HG03460 (cell line): ENCODE measurements around the gene PHF2.

Source experiments
- ATAC-seq: cut with Tn5 transposase; IDR thresholded peaks from one replicate; pipeline ENCODE4 v1.9.1; 2021; ENCODE audit not compliant: unreplicated experiment

PHF2 gene

DNA sequence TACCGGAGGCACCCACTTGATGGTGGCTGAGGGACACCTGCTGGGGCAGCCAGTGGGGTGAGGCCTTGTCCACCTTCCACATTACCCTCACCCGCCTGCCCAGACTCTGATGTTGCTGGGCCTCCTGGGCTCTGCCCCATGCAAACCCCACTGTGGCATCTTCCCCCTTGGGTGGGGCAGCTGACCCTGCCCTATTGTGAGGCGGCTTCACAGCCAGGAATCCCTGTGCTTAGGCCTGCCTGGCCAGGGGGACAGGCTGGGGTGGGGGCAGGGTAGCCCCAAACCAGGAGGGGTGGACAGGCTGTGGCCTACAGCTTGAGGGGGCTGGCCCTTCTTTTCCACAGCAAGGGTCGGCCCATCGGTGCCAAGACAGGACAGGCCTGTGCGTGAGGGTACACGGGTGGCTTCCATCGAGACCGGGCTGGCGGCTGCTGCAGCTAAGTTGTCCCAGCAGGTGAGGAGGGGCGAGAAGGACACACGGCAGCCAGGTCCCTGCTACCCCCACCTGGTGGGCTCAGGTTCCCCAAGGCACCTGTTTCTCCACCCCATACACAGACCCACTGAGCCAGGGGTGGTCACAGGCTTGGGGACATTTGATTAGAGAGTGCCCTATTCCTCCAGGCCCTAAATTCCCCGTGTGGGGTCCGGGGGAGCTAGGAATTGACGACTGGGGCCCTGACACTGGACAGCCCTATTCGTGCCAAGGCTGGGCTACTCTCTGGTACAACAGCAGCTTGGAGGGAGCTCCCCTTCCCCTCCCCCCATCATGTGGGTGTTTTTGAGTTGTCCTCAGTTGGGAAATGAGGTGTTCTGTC lies 99.2 kb downstream of the PHF2 start:
- ATAC-seq = no peak

GRCh38 chr9:93676310-93677047 lies 100.1 kb downstream of the PHF2 start:
- no peak for ATAC-seq

- no peak for ATAC-seq
Observed at GRCh38 chr9:93677048-93677571, 100.7 kb downstream of the PHF2 start.

- no peak for ATAC-seq
Observed at GRCh38 chr9:93677641-93678136, 101.3 kb downstream of the PHF2 start.

DNA sequence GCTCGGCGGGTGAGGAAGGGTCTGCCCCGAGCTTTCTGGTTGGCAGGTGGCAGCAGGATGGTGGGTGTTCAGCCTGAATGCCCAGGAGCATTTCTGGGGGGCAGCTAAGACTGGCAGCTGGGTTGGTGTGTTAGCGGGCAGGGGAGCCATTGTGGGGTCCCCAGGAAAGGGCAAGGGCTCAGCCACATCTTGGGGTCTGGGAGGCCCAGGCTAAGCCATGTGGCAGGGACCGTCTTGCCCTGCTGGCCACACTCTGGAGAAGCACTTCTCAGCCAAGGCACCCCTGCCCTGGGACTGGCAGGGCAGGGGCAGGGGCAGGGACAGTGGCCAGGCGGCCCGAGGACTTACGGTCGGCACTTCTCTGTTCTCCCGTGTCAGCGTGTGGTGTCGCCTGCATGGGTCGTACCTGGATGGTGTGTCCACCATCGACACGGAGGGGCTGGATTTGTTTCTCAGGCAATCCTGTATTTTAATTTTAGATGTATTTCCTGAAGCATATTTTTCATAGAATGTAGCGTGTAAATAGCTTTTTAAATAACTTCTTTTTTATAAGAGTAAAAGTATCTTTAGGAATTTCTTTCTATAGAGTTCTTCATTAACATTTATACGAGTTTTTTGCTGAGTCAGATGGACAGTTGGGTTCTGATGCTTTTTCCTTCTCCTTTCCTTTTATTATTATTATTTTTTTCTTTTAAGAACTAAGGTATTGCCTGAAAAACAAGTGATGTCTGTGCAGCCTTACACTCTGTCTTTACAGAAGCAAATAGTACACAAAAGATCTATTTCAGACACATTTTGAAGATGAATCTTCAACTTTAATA lies 102.0 kb downstream of the PHF2 start:
- ATAC-seq = no peak

- ATAC-seq = no peak
Observed at GRCh38 chr9:93679536-93680442, 103.4 kb downstream of the PHF2 start.

GRCh38 chr9:93680443-93681268 lies 104.3 kb downstream of the PHF2 start:
- ATAC-seq = no peak

DNA sequence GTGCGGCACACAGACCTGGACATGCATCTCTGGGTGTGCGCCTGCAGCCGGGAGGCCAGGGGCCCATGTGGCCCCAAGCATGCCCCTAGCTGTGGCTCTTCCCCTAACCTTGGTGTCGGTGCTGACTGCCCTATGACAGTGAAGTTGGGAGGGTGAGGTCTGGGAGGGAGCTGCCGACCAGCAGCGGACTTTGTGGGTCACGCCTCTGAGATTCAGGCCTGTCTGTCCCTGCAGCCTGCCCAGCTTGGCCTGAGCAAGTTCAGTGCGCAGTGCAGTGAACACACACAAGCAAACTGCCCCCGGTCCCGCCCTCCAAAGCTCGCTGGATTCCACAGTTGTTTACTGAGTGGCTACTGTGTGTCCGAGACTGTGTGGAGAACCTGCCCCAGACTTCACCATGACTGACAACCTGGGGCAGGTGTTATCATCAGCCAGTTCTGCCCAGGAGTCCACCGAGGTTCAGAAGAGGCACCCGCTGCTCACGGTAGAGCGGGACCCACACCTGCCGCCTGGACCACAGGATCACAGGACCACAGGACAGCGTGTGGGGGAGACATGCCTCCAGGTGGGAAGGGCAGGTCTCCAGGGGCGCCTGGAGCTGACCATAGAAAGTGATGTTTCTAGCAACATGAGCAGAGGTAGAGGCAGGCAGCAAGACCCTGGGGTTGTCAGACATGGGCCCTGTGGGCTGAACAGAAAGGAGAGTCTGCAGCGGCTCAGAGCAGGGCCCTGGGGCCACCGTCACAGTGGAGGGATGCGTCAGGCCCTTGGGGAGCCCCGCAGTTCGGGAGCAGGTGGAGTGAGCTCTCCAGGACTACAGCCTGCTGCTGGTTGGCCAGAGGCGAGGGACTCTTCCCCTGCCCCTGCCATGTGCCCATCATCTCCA lies 105.1 kb downstream of the PHF2 start:
- no peak for ATAC-seq

GRCh38 chr9:93682155-93682968 lies 106.0 kb downstream of the PHF2 start:
- no peak for ATAC-seq

GRCh38 chr9:93683331-93684134 lies 107.1 kb downstream of the PHF2 start:
- ATAC-seq = no peak

GRCh38 chr9:93684161-93684765 lies 107.9 kb downstream of the PHF2 start:
- no peak for ATAC-seq

GRCh38 chr9:93684806-93685543 lies 108.6 kb downstream of the PHF2 start:
- ATAC-seq = no peak

- no peak for ATAC-seq
Observed at GRCh38 chr9:93686127-93686879, 109.9 kb downstream of the PHF2 start.

DNA sequence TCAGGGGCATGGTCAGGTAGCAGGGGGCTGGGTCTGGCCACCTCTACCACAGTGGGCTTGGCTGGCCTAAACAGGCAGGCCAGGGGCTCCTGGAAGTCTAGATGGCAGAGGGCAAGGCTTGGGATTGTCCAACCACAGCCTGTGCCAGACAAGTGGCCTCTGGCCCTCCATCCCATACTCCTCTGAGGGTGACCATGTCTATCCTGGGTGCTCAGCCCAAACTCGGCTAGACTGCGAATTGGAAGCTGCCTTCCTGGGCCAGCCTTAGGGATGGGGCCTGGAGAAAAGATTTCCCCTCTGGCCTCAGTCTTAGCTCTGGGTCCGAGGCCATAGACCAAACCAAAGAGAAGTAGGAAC lies 110.5 kb downstream of the PHF2 start:
- no peak for ATAC-seq

- no peak for ATAC-seq
Observed at GRCh38 chr9:93690618-93691017, 114.2 kb downstream of the PHF2 start.
